ENCODE results near the gene SPRYD3.

SPRYD3 gene

DNA sequence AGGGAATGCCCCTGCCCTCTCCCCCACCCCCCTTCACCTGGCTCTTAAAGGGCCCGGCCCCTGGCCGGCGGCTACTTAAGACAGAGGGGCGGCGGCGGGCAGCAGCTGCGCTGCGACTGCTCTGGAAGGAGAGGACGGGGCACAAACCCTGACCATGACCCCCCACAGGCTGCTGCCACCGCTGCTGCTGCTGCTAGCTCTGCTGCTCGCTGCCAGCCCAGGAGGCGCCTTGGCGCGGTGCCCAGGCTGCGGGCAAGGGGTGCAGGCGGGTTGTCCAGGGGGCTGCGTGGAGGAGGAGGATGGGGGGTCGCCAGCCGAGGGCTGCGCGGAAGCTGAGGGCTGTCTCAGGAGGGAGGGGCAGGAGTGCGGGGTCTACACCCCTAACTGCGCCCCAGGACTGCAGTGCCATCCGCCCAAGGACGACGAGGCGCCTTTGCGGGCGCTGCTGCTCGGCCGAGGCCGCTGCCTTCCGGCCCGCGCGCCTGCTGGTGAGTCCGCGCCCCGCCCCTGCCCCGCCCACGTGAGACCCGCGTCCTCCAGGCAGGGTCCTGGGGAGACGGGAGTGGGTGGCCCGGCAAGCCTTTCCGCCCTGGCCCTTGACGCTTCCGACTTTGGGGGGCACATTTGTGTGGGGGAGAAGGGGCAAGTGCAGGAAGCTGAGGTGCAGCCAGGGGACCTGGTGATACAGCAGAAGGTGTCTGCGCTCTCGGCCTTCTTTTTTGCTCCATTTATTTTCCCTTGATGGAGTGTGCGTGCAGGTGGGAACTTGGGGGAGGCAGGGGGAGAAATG lies 18.6 kb upstream of the SPRYD3 start, which contains the start of gene IGFBP6:
Gene IGFBP6 (plus strand): TSS at position 104 of the 790 bp plus-strand sequence. CDS start 51 bp downstream, at position 155.
- TF ChIP-seq, protein P1, sequence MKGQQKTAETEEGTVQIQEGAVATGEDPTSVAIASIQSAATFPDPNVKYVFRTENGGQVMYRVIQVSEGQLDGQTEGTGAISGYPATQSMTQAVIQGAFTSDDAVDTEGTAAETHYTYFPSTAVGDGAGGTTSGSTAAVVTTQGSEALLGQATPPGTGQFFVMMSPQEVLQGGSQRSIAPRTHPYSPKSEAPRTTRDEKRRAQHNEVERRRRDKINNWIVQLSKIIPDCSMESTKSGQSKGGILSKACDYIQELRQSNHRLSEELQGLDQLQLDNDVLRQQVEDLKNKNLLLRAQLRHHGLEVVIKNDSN (IDR thresholded peaks at IDR 0.05): 0 out of 2 replicates have a peak, but pooled peaks have one; percentile 21
- TF ChIP-seq ZBTB7A (IDR thresholded peaks at IDR 0.05; ENCODE audit: low read depth): peak; percentile 97
- peak; percentile 43; the same call in 1 of the 2 replicates for TF ChIP-seq TCF12 (IDR thresholded peaks at IDR 0.05; ENCODE audit: low read depth)
- peak; percentile 39; the same call in 1 of the 2 replicates for TF ChIP-seq EGR1 (IDR thresholded peaks at IDR 0.05)
- TF ChIP-seq TEAD4 (IDR thresholded peaks at IDR 0.05): no peak; the same call in 1 of the 2 replicates
- no peak for TF ChIP-seq CREB1 (IDR thresholded peaks at IDR 0.05; ENCODE audit: low read depth)
- TF ChIP-seq, protein P2, sequence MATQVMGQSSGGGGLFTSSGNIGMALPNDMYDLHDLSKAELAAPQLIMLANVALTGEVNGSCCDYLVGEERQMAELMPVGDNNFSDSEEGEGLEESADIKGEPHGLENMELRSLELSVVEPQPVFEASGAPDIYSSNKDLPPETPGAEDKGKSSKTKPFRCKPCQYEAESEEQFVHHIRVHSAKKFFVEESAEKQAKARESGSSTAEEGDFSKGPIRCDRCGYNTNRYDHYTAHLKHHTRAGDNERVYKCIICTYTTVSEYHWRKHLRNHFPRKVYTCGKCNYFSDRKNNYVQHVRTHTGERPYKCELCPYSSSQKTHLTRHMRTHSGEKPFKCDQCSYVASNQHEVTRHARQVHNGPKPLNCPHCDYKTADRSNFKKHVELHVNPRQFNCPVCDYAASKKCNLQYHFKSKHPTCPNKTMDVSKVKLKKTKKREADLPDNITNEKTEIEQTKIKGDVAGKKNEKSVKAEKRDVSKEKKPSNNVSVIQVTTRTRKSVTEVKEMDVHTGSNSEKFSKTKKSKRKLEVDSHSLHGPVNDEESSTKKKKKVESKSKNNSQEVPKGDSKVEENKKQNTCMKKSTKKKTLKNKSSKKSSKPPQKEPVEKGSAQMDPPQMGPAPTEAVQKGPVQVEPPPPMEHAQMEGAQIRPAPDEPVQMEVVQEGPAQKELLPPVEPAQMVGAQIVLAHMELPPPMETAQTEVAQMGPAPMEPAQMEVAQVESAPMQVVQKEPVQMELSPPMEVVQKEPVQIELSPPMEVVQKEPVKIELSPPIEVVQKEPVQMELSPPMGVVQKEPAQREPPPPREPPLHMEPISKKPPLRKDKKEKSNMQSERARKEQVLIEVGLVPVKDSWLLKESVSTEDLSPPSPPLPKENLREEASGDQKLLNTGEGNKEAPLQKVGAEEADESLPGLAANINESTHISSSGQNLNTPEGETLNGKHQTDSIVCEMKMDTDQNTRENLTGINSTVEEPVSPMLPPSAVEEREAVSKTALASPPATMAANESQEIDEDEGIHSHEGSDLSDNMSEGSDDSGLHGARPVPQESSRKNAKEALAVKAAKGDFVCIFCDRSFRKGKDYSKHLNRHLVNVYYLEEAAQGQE (IDR thresholded peaks at IDR 0.05; ENCODE audit: low read depth): no peak
- TF ChIP-seq, protein P3, sequence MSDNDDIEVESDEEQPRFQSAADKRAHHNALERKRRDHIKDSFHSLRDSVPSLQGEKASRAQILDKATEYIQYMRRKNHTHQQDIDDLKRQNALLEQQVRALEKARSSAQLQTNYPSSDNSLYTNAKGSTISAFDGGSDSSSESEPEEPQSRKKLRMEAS (IDR thresholded peaks at IDR 0.05): peak; percentile 25; the same call in 1 of the 2 replicates
- TF ChIP-seq RAD21 (IDR thresholded peaks at IDR 0.05; ENCODE audit: low read depth): no peak
- TF ChIP-seq FOXM1 (IDR thresholded peaks at IDR 0.05; ENCODE audit: borderline replicate concordance, low read depth): no peak
- TF ChIP-seq NFIC (IDR thresholded peaks at IDR 0.05): peak; percentile 93

DNA sequence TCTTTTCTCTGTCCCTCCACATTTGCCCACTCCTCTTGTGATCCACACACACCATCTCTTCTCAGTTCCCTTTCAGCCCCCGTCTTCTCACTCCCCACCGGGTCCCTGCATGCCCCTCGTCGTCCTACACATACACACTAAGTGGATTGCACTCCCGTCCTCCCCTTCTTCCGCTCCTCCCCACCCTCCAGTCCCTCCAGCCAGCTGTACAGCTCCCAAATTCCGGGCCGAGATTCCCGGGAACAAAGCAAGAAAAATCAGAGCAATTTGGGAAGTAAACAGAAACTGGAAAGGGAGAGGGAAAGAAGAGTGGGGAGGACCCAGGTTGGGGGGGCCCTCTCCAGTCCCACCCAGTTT lies 18.0 kb upstream of the SPRYD3 start:
- TF ChIP-seq EGR1 (IDR thresholded peaks at IDR 0.05): no peak
- TF ChIP-seq TEAD4 (IDR thresholded peaks at IDR 0.05): peak; percentile 45; the same call in 1 of the 2 replicates

DNA sequence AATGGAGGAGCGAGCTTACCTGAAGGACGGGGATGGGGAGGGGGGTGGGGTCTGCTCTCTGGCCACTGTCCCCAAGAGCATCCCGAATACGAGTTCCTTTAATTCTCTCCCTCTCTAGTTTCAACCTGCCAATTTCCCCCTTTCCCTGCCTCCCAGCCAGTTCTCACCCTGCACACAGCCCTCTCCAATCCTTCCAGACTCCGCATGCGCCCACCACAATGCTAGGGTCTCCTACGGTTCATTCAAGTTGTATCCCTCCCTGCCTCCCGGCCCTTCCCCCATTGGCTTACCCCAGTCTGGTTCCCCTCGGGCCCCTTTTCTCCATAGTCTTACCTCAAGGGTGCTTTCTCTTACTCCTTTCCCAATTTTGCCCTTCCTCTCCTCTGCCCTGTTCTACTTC lies 17.6 kb upstream of the SPRYD3 start:
- TF ChIP-seq EGR1 (IDR thresholded peaks at IDR 0.05): no peak
- TF ChIP-seq, protein P3 (IDR thresholded peaks at IDR 0.05): no peak
- TF ChIP-seq ZBTB7A (IDR thresholded peaks at IDR 0.05; ENCODE audit: low read depth): no peak
- no peak for TF ChIP-seq CEBPB (IDR thresholded peaks at IDR 0.05)
- no peak for TF ChIP-seq NFIC (IDR thresholded peaks at IDR 0.05)
- TF ChIP-seq, protein P1 (IDR thresholded peaks at IDR 0.05): no peak

DNA sequence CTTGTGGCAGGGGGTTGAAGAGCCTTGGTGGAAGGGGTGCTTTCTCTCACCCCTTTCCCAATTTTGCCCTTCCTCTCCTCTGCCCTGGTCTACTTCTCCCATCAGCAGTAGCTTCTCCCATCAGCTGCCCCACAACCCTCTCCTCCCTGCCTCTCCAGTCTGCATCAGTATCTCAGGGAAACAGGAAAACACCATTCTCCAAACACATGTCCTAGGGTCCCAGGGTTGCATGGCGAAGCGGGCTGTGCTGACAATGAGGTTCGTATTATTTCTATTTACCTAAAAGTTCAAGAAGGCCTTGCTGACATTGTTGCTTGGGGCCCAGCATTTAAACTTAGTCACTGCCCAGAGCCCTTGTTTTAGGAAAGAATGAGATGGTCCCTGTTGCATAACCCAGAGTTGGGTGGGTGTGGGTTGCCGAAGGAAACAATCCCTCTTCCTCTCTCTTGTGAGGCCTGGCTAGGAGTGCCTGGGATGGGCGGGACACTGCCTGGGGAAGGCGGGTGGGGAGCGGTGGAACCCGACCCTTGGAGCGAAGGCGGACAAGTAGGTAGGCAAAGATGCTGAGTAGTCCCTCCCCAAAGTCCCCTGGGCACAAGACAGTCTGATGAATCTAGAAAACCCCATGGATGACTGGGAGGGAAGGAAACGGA lies 17.0 kb upstream of the SPRYD3 start:
- TF ChIP-seq FOXM1 (IDR thresholded peaks at IDR 0.05; ENCODE audit: borderline replicate concordance, low read depth) (no peak), CEBPB (IDR thresholded peaks at IDR 0.05) (no peak)
- TF ChIP-seq, protein P3 (IDR thresholded peaks at IDR 0.05): no peak

DNA sequence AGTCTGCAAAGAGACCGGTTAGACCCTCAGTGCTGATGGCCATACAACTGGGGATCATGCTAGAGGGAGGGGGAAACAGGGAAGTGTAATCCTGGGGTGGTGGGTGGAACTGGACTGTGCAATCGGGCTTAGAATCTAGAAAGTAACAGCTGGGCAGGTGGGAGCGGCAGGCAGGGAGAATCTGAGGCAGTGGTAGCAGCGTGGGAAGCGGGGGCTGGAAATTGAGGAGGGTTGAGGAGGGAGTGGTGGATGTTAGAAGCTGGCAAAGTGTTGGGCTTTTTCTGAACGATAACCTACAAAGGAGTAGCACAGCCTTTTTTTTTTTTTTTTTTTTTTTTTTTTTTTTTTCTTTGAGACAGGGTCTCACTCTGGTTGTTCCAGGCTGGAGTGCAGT lies 15.2 kb upstream of the SPRYD3 start:
- TF ChIP-seq EP300 (IDR thresholded peaks at IDR 0.05; ENCODE audit: borderline replicate concordance) (no peak), TEAD4 (IDR thresholded peaks at IDR 0.05) (no peak), YY1 (IDR thresholded peaks at IDR 0.05; ENCODE audit: low read depth) (no peak), EGR1 (IDR thresholded peaks at IDR 0.05) (no peak), CEBPB (IDR thresholded peaks at IDR 0.05) (no peak), TCF12 (IDR thresholded peaks at IDR 0.05; ENCODE audit: low read depth) (no peak), ZBTB7A (IDR thresholded peaks at IDR 0.05; ENCODE audit: low read depth) (no peak), NFIC (IDR thresholded peaks at IDR 0.05) (no peak), FOXM1 (IDR thresholded peaks at IDR 0.05; ENCODE audit: borderline replicate concordance, low read depth) (no peak), CREB1 (IDR thresholded peaks at IDR 0.05; ENCODE audit: low read depth) (no peak), TAF1 (IDR thresholded peaks at IDR 0.05; ENCODE audit: low read depth) (no peak), RAD21 (IDR thresholded peaks at IDR 0.05; ENCODE audit: low read depth) (no peak)
- TF ChIP-seq, protein P1 (IDR thresholded peaks at IDR 0.05): no peak
- TF ChIP-seq, protein P2 (IDR thresholded peaks at IDR 0.05; ENCODE audit: low read depth): no peak
- TF ChIP-seq, protein P3 (IDR thresholded peaks at IDR 0.05): no peak

Measured in Ishikawa (cell line).